ENCODE data around the gene CD151. TPM values are rescaled to one million over a fixed set of nuclear protein-coding genes. Genes with fewer than 3 reads are reported as not detected.
A peak's percentile ranks its signal among the peaks of the same experiment; 100 is the strongest.

The CD151 gene
- polyA plus RNA-seq, 1 of the 3 experiments (the other 2 are of a cell fraction), result 922 TPM

- Histone ChIP-seq H3F3A (replicated peaks; ENCODE audit: insufficient read depth) (peaks cover 50% of the 10 kb centered on the region), H3K4me3 (ENCODE audit: low read depth in 2 of 2, low read length in 1 of 2) (no peak overlapping the region), H3K4me1 (ENCODE audit: control insufficient read depth in 1 of 2, insufficient read depth in 2 of 2, low read depth in 1 of 2, low read length in 1 of 2) (peaks cover 3 to 28% of the 10 kb centered on the region in 2 experiments; a peak in 2 of 4 replicates), H3K27ac (ENCODE audit: low read depth in 2 of 2, low read length in 1 of 2) (no peak overlapping the region), H3K79me2 (ENCODE audit: insufficient read depth) (peaks cover 86% of the 10 kb centered on the region), H3K27me3 (ENCODE audit: insufficient read depth) (no peaks in the 10 kb centered on the region), H2AFZ (ENCODE audit: low read depth) (no peak overlapping the region), H3K9me2 (no peaks in the 10 kb centered on the region), H4K20me1 (ENCODE audit: insufficient read depth) (peaks cover 69% of the 10 kb centered on the region), H3K36me3 (replicated peaks in 1 of 2; ENCODE audit: control insufficient read depth in 1 of 2, insufficient read depth in 2 of 2, low read length in 1 of 2) (peaks cover 24 to 45% of the 10 kb centered on the region in 2 experiments), H3K9ac (no peak overlapping the region), H3K4me2 (no peak overlapping the region), H3K9me3 (no peaks in the 10 kb centered on the region)
- ChIA-PET POLR2A (interaction anchor here (0.9 kb wide), 1 partner anchor 19 kb away, joined by 3 read pairs; the partner anchor contains the start of gene PNPLA2), CTCF (interaction anchor here (1.0 to 3.8 kb wide), 2 partner anchors 10 to 18 kb away, joined by 3 to 21 read pairs; no protein-coding TSS in a partner anchor)
- TF ChIP-seq FOXJ3 (CRISPR knock-in tag; IDR thresholded peaks at IDR 0.05) (no peak), NFIC (IDR thresholded peaks at IDR 0.05; ENCODE audit: borderline replicate concordance) (no peak), FOXM1 (IDR thresholded peaks at IDR 0.05; ENCODE audit: low read depth) (no peak), EP300 (IDR thresholded peaks at IDR 0.05; ENCODE audit: borderline replicate concordance in 1 of 2, low read depth in 1 of 2, low read length in 1 of 2) (no peak), SIN3A (IDR thresholded peaks at IDR 0.05; ENCODE audit: borderline replicate concordance, low read depth, low read length) (0 out of 2 replicates have a peak, but pooled peaks have one; percentile 32), TEAD4 (IDR thresholded peaks at IDR 0.05; ENCODE audit: borderline replicate concordance, insufficient read depth) (no peak), TAF1 (IDR thresholded peaks at IDR 0.05; ENCODE audit: borderline replicate concordance, low read depth, low read length) (no peak), SMC3 (IDR thresholded peaks at IDR 0.05; ENCODE audit: low read depth, low read length) (no peak), RCOR1 (IDR thresholded peaks at IDR 0.05; ENCODE audit: low read length) (no peak), USF2 (IDR thresholded peaks at IDR 0.05; ENCODE audit: borderline replicate concordance, low read depth, low read length) (no peak), USF1 (IDR thresholded peaks at IDR 0.05; ENCODE audit: borderline replicate concordance, low read depth) (no peak), ZBTB33 (IDR thresholded peaks at IDR 0.05; ENCODE audit: borderline replicate concordance, low read depth) (no peak), POLR2AphosphoS5 (IDR thresholded peaks at IDR 0.05; ENCODE audit: low read depth, low read length) (no peak), FOSL2 (IDR thresholded peaks at IDR 0.05; ENCODE audit: borderline replicate concordance, low read depth) (no peak), JUND (IDR thresholded peaks at IDR 0.05) (0 out of 2 replicates have a peak, but pooled peaks have one; percentile 6)
- DNase-seq, result no peak
- WGBS (ENCODE audit: low lambda C conversion rate), result no CpG with 5 or more reads among the region's 8 CpGs
Measured at GRCh38 chr11:837990-838307, 5.2 kb downstream of the CD151 start.

All from SK-N-SH (cell line).